OCI-M2 (cell line): Measurements from ENCODE around the gene CDC42BPG.

ENCODE experiments used
- DNase-seq: peaks from one replicate; lab custom pipeline; 2025; ENCODE audit not compliant: unreplicated experiment; lab: John Stamatoyannopoulos, UW

Gene CDC42BPG

GRCh38 chr11:64789331-64790204, 54.9 kb downstream of the CDC42BPG start:
- no peak for DNase-seq

GRCh38 chr11:64788321-64789215, 55.9 kb downstream of the CDC42BPG start:
- no peak for DNase-seq

- DNase-seq: no peak
Observed at GRCh38 chr11:64787526-64788320, 56.7 kb downstream of the CDC42BPG start.

- no peak for DNase-seq
Observed at GRCh38 chr11:64786308-64786707, 58.1 kb downstream of the CDC42BPG start.

- no peak for DNase-seq
Observed at GRCh38 chr11:64784813-64785581, 59.5 kb downstream of the CDC42BPG start.

GRCh38 chr11:64778473-64779298, 65.8 kb downstream of the CDC42BPG start, which contains the start of gene SF1:
TSS of gene SF1 (minus strand) at chr11:64778542. CDS start at chr11:64778392, 150 bp downstream.
- peak; percentile 87 for DNase-seq

GRCh38 chr11:64778223-64778472, 66.3 kb downstream of the CDC42BPG start:
- DNase-seq: no peak

GRCh38 chr11:64777449-64778222, 66.8 kb downstream of the CDC42BPG start:
- DNase-seq: no peak

GRCh38 chr11:64776875-64777274, 67.6 kb downstream of the CDC42BPG start:
- DNase-seq: no peak

GRCh38 chr11:64776425-64776824, 68.0 kb downstream of the CDC42BPG start:
- DNase-seq: no peak

GRCh38 chr11:64774144-64774543, 70.3 kb downstream of the CDC42BPG start:
- no peak for DNase-seq
